ENCODE results near the gene MGLL.

MGLL gene

GRCh38 chr3:127741690-127742089 lies 80.6 kb downstream of the MGLL start:
- no peak for DNase-seq (ENCODE audit: low spot score)

DNA sequence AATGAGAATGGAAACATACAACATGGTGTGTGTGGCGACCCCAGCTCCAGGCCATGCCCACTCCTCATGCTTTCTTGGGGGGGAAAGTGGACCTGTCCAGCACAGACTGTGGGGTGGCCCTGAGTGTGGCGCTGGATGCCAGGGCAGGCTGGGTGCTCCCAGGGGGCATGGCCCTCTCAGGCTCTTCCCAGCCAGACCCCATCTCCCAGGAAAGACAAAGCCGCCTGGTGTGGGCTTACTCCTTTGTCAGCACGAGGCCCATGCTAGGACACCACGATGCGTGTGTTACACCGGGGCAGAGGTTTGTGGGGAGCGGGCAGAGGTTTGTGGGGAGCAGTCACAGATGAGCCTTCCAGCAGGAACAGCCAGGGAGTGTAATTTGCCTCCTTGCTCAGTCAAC lies 81.1 kb downstream of the MGLL start:
- no peak for DNase-seq (ENCODE audit: low spot score)

DNA sequence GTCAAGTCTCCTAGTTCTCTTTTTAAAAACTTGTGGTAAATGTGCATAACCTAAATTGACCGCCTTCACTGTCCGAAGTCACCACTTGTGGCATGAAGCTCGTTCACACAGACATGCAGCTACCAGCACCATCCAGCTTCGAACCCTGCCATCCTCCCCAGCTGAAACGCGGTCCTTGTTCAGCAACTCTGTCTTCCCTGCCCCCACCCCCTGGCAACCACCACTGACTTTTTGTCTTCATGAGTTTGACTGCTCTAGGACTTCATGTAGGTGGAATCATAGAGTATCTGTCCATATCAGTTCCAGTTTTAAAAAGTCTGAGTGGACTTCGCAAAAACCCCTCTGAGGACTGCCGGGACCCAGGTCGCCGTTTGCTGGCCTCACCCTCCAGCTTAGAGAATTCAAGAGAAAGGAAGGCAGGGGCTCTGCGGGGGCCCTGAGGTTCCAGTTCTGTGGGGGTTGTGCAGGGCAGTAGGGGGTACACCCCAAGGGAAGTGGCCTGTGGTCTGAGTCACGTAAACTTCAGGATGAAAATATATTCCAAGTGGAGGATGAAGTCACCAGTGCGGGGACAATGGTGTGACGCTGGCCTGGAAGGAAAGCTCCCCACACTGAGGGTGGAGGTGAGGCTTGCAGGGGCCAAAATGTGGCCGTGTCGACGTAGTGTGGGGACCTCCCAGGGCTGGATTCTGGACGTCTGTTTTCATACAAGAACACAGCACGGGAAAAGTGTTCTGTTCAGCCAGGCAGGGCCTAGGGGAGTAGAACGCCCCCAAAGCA lies 82.0 kb downstream of the MGLL start:
- DNase-seq (ENCODE audit: low spot score): no peak

DNA sequence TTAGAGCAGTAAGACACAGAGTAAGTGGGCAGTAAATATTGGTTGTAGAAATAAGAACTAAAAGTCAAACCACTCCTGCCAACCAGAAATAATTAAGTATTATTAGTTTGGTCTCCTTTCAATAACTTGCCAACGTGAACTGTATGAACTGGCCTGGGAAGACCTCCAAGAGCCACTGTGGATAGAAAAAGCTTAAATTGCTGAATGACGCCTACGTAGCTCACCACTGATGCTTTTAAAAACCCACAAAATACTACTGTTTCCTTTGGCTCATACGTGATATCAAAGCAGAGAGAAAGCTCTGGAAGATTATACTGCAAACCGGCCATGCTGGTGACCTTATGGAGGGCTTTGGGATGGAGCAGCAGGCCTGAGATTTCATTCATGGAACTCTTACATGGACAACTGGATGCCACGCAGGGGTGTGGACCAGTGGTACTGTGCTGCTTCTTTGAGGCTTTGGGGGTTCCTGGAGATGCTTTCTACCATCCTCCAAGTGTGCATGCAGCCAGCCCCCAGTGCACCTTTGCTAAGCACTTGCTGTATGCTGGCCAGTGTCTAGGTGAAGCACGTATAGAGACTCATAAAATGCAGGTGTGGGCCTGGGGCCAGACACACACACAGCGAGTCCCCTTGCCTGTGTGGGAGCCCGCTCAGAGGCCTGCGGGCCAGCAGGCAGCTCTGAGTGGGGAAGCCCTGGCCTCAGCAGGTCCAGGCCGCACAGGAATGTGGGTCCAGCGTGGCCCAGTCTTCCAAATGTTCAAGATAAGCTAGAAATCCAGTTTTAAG lies 82.8 kb downstream of the MGLL start:
- DNase-seq (ENCODE audit: low spot score): no peak

GRCh38 chr3:127738192-127738840 lies 84.0 kb downstream of the MGLL start:
- peak; percentile 27 for DNase-seq (ENCODE audit: low spot score)

DNA sequence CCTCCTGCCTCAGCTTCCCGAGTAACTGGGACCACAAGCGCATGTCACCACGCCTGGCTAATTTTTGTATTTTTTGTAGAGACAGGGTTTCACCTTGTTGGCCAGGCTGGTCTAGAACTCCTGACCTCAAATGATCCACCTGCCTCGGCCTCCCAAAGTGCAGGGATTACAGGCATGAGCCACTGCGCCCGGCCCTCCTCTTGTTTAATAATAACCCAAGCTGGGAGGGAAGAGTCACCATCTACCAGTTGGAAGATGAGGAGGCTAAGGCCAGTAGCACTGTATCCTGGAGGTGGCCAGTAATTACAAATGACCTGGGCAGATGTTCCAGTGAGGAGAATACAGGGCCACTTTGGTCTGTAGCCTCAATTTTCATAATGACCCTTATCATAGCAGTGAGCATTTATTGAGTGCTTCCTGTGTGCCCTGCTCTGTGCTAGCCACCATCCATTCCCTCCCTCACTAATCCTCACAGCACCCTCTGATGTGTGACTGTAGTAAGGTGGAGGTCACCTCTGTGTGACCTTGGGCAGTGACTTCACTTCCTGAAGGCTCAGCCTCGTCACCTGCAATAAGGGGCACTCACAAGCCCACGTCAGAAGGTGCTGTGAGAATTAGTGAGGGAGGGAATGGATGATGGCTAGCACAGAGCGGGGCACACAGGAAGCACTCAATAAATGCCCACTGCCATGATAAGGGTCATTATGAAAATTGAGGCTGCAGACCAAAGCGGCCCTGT lies 85.3 kb downstream of the MGLL start:
- no peak for DNase-seq (ENCODE audit: low spot score)

DNA sequence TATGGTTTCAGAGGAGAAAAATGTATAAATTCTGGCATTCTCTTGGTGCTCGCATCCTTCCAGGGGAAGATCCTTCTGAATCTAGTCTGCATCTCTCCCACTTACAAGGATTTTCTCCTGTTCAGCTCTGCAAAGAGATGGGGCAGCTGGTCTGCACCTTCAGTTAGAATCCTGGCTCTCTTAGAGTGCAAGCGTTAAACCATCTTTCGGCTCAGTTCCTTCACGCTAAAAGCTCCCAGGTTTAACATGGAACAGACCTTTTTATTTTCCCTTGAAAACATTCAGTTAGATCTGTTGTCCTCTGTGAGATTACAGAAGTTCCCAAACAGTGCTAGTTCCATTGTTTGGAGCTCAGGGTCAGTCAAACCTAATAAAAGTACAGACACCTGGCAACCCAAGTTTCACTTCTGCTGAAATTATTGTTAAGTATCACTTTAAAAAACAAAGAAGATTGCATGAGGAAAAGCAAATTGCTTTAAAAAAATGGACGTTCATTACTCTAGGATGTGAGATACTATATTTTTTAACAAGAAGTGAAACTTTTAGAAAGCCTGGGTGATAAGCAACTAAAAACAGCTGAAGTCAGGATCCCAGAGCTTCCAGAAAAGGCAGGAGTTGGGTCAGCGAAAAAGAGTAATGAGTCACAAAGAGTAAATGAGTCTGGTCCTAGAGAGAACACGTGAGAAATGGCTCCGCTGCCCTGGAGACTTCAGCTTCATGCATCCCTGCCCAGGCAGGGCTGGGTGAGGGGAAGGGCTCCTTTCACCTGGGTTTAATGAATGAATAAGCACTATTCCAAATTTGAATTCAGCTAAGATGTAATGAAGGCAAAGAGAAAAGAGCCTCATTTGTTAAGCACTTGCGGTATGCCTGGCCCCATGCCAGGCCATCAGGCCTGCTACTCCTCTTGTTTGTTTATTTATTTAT lies 86.3 kb downstream of the MGLL start:
- peak; percentile 67 for DNase-seq (ENCODE audit: low spot score)

DNA sequence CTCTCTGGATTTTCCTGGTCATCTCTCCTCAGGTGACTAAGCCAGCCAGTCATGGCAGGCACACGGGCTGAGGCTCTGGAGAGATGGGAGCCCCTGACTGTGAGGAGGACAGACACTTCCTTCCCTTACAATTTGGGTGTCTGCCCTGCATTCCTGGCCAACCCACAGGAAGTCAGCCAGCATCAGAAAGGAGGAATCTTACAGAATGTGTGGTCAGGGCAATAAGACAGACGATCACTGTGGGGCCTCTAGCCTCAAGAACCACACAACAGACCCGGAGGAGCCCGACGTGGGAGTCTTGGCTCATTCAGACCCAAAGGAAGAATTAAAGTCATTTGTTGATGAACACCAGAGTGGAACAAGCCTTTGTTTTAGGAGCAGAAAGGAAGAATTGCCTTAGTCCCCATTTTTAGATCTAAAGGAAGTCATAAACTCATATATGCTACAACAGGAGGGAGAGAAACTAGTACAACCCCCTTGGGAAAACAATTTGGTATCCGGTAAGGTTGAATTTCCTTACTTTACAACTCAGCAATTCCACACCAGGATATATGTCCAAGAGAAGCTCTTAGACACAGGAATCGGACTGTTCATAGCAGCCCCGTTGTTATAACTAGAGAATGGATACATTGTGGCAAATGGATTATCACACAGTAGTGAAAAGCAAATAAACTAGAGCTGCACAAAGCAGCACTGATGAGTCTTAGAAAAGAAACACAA lies 87.4 kb downstream of the MGLL start:
- DNase-seq (ENCODE audit: low spot score): peak; percentile 94

DNA sequence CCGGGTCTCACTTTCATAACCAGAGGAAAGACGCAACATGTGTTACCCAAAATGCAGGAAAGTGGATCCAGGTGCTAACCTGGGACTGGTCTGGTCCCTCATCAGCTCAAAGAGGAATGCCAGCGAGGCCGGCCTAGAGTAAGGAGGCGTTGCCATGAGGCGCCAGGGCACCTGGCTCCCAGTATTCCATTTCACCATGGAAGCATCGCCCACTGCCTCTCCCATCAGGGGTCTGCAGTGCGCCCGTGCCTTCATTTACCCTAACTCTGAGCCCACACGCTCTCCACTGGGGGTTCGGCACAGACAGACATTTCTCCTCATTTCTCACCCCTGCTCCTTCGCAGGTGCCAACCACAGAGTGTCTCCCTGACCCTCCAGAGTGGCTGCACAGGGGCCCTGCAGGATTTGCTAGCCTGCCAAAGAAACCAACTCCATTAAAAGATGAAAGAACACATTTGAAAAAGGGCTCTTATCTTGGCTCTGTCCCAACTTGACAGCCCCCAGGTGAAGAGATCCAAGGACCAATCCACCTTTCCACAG lies 88.1 kb downstream of the MGLL start:
- DNase-seq (ENCODE audit: low spot score): no peak

DNA sequence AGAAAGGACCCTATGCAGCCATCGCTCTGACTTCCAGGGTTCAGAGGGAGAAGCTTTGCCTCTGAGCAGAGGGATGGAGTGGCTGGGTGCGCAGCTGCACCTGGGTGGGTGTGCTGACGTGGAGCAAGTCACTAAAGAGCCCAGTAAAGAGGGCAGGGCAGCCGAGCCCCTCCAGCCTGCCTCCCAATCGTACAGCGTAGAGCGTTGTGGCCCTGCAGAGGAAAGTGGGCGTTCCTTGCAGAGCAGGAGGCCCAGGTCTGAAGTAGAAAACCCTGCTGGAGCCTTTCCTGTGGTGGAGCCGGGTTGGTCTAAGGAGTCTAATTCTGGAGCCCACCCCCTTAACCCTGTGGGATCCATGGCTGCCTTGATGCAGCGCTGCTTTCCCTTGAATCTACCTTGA lies 88.5 kb downstream of the MGLL start:
- DNase-seq (ENCODE audit: low spot score): no peak

GRCh38 chr3:127732879-127733350 lies 89.4 kb downstream of the MGLL start:
- DNase-seq (ENCODE audit: low spot score): no peak

DNA sequence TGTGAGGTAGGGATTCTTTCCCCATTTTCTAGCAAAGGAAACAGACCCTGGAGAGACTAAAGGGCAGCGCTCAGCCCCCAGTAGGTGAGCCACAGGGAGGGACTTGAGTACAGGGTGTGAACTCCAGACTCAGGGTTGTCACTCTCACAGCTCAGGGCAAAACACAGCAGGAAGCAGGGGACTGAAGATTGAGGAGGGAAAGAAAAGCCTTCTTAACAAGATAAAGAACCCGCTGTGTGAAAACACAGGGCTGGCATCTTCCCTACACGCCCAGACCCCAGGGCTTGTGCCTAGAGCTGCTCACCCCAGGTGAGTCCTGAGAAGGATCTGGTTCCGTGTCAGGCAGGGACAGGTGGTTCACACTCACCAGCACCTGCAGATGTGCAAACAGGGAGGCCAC lies 90.0 kb downstream of the MGLL start:
- no peak for DNase-seq (ENCODE audit: low spot score)

DNA sequence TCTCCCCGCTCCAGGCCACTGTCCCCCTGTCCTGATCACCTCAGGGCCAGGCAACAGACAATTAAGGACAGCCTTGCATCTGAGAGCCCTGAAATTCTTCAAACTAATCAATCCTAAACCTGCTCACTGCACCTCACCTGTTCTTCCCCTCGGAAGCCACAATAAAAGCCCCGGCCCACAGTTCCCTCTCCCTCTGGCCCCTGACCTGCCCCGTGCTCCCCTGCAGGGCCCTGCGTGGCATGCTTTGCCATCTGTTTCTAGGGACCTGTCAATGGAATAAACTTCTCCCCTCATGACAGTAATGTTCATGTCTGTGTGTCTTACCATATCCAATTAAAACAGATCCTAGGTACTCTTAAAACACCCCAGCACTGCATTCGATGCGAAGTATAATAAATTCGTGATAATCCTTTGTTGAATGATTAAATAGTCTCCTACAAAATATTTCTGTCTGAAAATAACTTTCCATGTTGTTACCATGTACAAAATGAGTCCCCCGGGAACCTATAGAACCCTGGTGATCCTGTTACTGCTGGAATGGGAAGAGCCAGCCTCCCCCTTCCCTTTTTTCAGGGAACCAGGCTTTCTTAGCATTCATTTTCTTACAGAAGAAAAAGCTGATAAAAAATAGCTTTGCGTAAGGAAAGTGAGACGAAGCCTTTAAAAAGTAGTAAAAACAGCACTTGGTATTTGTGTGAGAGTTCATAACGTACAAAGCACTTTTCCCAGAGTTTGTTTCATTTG lies 90.6 kb downstream of the MGLL start:
- no peak for DNase-seq (ENCODE audit: low spot score)

GRCh38 chr3:127730666-127731295 lies 91.5 kb downstream of the MGLL start:
- DNase-seq (ENCODE audit: low spot score): no peak

DNA sequence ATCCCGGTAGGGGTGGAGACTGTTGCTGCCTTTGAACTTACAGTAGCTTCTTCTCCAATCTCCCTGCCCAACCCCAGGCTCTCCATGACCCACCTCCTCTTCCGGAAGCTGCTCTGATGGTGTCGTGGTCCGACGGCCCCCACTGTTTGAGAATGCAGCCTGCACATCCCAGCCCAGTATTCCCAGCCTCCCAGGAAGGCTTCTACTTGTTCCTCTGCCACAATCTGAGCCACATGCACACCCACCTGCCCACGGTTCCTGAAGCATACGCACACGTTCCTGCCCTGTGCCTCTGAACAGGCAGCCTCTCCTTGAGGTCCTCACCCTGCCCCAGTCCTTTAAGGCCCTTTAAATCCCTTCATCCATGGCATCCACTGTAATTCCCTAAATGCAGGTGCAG lies 92.1 kb downstream of the MGLL start:
- DNase-seq (ENCODE audit: low spot score): no peak

- DNase-seq (ENCODE audit: low spot score): no peak
Measured at GRCh38 chr3:127729556-127730056, 92.7 kb downstream of the MGLL start.

DNA sequence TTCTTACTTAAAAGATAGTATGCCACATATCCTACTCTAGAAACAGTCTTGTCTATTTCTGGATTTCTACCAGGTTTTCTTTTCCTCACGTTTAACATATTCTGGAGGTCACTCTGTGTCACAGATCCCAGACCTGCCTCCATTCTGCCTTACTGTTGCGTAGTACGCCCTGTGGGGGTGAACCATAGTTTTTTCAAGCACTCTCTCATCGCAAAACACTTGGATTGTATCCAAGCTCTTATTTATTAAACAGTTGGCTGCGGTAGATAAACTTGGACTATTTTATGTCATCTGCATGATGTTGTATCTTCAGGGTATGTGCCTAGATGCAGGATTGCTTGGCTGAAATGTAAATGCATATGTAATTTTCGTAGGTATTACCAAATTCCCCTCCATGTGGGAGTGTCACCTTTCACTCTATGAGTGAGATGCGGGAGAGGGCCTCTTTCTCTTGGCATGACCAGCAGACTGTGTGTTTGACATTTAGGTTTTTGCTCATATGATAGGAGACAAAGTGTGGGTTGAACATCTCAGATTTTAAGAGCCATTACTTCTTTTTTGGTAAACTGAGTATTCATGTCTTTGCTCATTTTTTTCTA lies 93.8 kb downstream of the MGLL start:
- DNase-seq (ENCODE audit: low spot score): no peak

DNA sequence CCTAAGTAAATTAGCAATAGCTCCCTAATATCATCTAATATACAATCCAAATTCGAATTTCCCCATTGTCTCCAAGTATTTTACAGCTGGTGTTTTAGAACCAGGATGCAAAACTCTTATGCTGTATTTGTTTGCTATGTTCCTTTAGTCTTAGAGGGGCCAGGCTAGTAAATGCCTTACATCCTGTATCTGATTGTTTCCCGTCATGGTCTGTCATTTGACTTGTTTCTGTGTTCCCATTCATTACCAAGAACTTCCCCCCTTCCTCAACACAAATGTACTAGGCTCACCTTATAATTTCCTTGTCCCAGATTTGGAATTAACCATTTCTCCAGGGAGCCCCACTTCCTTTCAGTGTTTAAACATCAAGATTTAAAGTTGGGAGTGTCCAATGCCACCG lies 95.4 kb downstream of the MGLL start:
- no peak for DNase-seq (ENCODE audit: low spot score)
